Thyroid gland (tissue), 4 donors: Measurements from ENCODE around the gene ASB2. TPM values are rescaled to one million over a fixed set of nuclear protein-coding genes. Genes with fewer than 3 reads are reported as not detected.
A peak's percentile ranks its signal among the peaks of the same experiment; 100 is the strongest.

Experiments used
- DNase-seq, 2 donors: peaks; one replicate each; pipeline ENCODE4 v3.0.0-alpha.2; 2019
- H3K27ac ChIP-seq, 3 donors: fragments of 200-600 bp; sonication (generic); 1 replicate in 2 of 3; 2 replicates in 1 of 3; pipeline ENCODE4 v1.5.1; 2016 to 2019; ENCODE audit warnings: mild to moderate bottlenecking in 1 of 3, moderate library complexity in 1 of 3
- H3K27me3 ChIP-seq: fragments of 200-600 bp; sonication (generic); one replicate; pipeline ENCODE4 v1.5.1; 2019
- H3K36me3 ChIP-seq, 2 donors: fragments of 200-600 bp; sonication (generic); one replicate each; pipeline ENCODE4 v1.5.1; 2016 to 2019
- H3K4me1 ChIP-seq, 2 donors: fragments of 200-600 bp; sonication (generic); one replicate each; pipeline ENCODE4 v1.5.1; 2017 to 2019
- H3K4me3 ChIP-seq, 3 donors: fragments of 200-600 bp; sonication (generic); replicated peaks in 1 of 3; 1 replicate in 2 of 3; 2 replicates in 1 of 3; pipeline ENCODE4 v1.5.1; 2016; ENCODE audit warnings: mild to moderate bottlenecking in 1 of 3
- H3K9me3 ChIP-seq: fragments of 200-600 bp; sonication (generic); one replicate; pipeline ENCODE4 v1.5.1; 2017
- POLR2A ChIP-seq, 2 donors: fragments of 450-650 bp; IDR thresholded peaks; one replicate each; pipeline ENCODE4 v1.6.1; 2017; ENCODE audit warnings: antibody characterized with exemption in 2 of 2, mild to moderate bottlenecking in 2 of 2, moderate library complexity in 1 of 2
- WGBS, 2 donors: methylation state at CpG; one replicate each; pipeline ENCODE4 v1.1.5; 2017; 5-methylcytosine and 5-hydroxymethylcytosine counted together
- intact Hi-C: fragments of 100-400 bp; cut with DNase I; formaldehyde crosslinking; loops from one replicate; pipeline ENCODE4 v1.15.1; 2023
- total RNA-seq, 4 donors: library from RNA; depleted of rRNA; stranded (reverse); fragments of >200 nt; gene quantifications; one replicate each; pipeline ENCODE4 v1.2.3, GENCODE V29; 2016
- TF ChIP-seq, protein P1 (sequence below), 6 experiments: fragments of 200-600 bp in 3 of 6; fragments of 450-650 bp in 3 of 6; sonication (generic) in 3 of 6; IDR thresholded peaks; one replicate each; pipeline ENCODE4 v1.5.1; 2016 to 2019; ENCODE audit warnings: antibody characterized with exemption in 6 of 6, mild to moderate bottlenecking in 2 of 6, inconsistent platforms in 1 of 6, moderate library complexity in 1 of 6

ASB2 gene
- total RNA-seq, 4 donors from 2014 or later, result 0.67 to 3.8 (median 0.79) TPM; not detected in 1

DNA sequence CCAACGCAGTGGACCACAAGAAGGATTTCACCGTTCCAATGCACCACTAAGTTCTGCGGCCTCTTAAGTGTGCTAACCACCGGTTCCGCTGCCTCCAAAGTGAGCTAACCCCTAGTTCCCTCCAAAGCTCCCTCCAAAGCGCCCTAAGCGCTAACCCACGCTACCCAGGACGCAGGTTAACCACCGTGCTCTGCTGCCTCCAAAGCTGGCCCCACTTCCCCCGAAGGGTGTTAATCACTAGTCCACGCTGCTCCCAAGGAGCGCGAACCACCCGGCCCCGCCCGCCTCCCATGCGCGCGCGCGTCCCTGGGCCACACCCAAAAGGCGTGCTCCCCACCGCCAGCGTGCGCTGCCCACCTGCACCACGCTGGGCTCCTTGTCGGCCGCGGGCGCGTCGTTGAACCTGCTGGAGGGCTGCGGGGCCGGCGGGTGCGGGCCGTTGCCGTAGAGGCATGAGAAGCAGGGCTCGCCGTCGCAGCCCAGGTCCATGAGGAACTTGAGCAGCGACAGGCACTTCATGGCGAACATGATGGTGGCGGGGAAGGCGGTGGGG lies 37.5 kb downstream of the ASB2 start:
- H3K4me1 ChIP-seq, result peaks cover 7 to 10% of the 10 kb centered on the region in 2 donors
- DNase-seq, result no peak
- H3K9me3 ChIP-seq, result no peaks in the 10 kb centered on the region
- 49 to 65% methylated on average over 11 to 17 of the region's 46 CpGs for WGBS, 2 donors
- no peak overlapping the region for H3K27ac ChIP-seq
- intact Hi-C loops, result loop anchor here (10.0 kb wide), 1 partner anchor 196 kb away; no protein-coding TSS in a partner anchor
- H3K27me3 ChIP-seq, result no peaks in the 10 kb centered on the region
- TF ChIP-seq POLR2A (IDR thresholded peaks at IDR 0.05), result no peak
- TF ChIP-seq, protein P1, sequence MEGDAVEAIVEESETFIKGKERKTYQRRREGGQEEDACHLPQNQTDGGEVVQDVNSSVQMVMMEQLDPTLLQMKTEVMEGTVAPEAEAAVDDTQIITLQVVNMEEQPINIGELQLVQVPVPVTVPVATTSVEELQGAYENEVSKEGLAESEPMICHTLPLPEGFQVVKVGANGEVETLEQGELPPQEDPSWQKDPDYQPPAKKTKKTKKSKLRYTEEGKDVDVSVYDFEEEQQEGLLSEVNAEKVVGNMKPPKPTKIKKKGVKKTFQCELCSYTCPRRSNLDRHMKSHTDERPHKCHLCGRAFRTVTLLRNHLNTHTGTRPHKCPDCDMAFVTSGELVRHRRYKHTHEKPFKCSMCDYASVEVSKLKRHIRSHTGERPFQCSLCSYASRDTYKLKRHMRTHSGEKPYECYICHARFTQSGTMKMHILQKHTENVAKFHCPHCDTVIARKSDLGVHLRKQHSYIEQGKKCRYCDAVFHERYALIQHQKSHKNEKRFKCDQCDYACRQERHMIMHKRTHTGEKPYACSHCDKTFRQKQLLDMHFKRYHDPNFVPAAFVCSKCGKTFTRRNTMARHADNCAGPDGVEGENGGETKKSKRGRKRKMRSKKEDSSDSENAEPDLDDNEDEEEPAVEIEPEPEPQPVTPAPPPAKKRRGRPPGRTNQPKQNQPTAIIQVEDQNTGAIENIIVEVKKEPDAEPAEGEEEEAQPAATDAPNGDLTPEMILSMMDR (IDR thresholded peaks at IDR 0.05), result no peak
- H3K36me3 ChIP-seq, result no peaks in the 10 kb centered on the region
- no peak overlapping the region for H3K4me3 ChIP-seq

DNA sequence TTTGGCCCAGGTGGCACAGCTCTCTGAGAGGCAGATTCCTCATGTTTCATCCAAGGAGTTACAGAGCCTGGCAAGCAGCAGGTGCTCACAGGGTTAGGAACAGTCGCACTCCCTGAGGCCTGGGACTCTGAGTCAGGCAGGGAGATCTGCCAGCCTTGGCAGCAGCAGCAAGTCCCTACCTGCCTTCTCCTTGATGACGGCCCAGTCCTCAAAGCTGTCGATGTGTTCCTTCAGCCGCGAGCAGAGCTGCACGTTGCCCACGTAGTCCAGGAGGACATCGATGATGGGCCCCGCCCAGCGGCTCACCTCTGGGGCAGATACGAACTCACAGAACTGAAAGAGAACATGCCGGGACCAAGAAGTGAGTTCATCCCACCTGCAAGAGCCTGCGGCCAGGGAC lies 38.9 kb downstream of the ASB2 start:
- Histone ChIP-seq H3K4me3 (no peak overlapping the region), H3K27me3 (no peaks in the 10 kb centered on the region), H3K9me3 (no peaks in the 10 kb centered on the region), H3K4me1 (peaks cover 7 to 10% of the 10 kb centered on the region in 2 donors), H3K27ac (no peak overlapping the region), H3K36me3 (no peaks in the 10 kb centered on the region)
- intact Hi-C loops, result loop anchor here (10.0 kb wide), 1 partner anchor 197 kb away; no protein-coding TSS in a partner anchor
- no peak for DNase-seq
- TF ChIP-seq, protein P1 (IDR thresholded peaks at IDR 0.05), result no peak
- TF ChIP-seq POLR2A (IDR thresholded peaks at IDR 0.05), result no peak
- WGBS, 2 donors, result 85 to 93% methylated on average over 10 to 13 of the region's 13 CpGs

DNA sequence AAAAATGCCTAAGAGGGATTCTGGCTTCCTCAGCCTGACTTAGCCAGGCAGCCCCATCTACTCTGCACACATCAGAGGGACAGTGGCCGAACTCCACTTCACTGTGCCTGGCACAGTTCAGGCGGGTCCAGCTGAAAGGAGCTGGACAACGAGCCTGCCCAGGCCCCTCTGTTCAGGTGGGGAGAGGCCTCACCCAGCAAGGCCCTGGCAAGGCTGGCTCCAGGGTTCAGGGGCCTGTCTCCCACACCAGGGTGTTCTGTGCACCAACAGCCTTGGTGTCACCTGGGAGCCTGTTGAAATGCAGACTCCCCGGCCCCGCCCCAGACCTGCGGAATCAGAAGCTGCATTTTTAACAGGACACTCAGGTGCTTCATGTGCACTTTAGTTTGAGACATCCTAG lies 39.4 kb downstream of the ASB2 start:
- H3K27me3 ChIP-seq, result no peaks in the 10 kb centered on the region
- peaks cover 7 to 10% of the 10 kb centered on the region in 2 donors for H3K4me1 ChIP-seq
- no peak for TF ChIP-seq POLR2A (IDR thresholded peaks at IDR 0.05)
- TF ChIP-seq, protein P1 (IDR thresholded peaks at IDR 0.05), result no peak
- H3K4me3 ChIP-seq, result no peak overlapping the region
- H3K9me3 ChIP-seq, result no peaks in the 10 kb centered on the region
- intact Hi-C loops, result loop anchor here (10.0 kb wide), 1 partner anchor 198 kb away; no protein-coding TSS in a partner anchor
- no peak for DNase-seq
- 95 to 98% methylated on average over 6 of the region's 6 CpGs for WGBS, 2 donors
- H3K36me3 ChIP-seq, result no peaks in the 10 kb centered on the region
- H3K27ac ChIP-seq, result no peak overlapping the region

- H3K27ac ChIP-seq, result no peak overlapping the region
- H3K27me3 ChIP-seq, result no peaks in the 10 kb centered on the region
- WGBS, 2 donors, result 38 to 40% methylated on average over 5 of the region's 5 CpGs
- H3K9me3 ChIP-seq, result no peaks in the 10 kb centered on the region
- H3K36me3 ChIP-seq, result no peaks in the 10 kb centered on the region
- TF ChIP-seq POLR2A (IDR thresholded peaks at IDR 0.05), result no peak
- TF ChIP-seq, protein P1 (IDR thresholded peaks at IDR 0.05), result peak in 4 of 6 experiments; percentile 28 to 32 (median 31)
- DNase-seq, result peak in 1 of 2 donors; percentile 18
- H3K4me3 ChIP-seq, result no peak overlapping the region
- peaks cover 7 to 10% of the 10 kb centered on the region in 2 donors for H3K4me1 ChIP-seq
- intact Hi-C loops, result loop anchor here (10.0 kb wide), 1 partner anchor 199 kb away; no protein-coding TSS in a partner anchor
Observed at GRCh38 chr14:93936245-93936644, 40.1 kb downstream of the ASB2 start.

GRCh38 chr14:93935213-93935612 lies 41.2 kb downstream of the ASB2 start:
- Histone ChIP-seq H3K27ac (no peak overlapping the region), H3K4me3 (no peak overlapping the region), H3K9me3 (no peaks in the 10 kb centered on the region), H3K27me3 (no peaks in the 10 kb centered on the region), H3K4me1 (peaks cover 7 to 10% of the 10 kb centered on the region in 2 donors), H3K36me3 (no peaks in the 10 kb centered on the region)
- DNase-seq, result no peak
- 75 to 77% methylated on average over 8 of the region's 8 CpGs for WGBS, 2 donors
- TF ChIP-seq POLR2A (IDR thresholded peaks at IDR 0.05), result no peak
- TF ChIP-seq, protein P1 (IDR thresholded peaks at IDR 0.05), result no peak
- intact Hi-C loops, result loop anchor here (10.0 kb wide), 1 partner anchor 200 kb away; no protein-coding TSS in a partner anchor
